Measurements from ENCODE around the gene SPARC.
A peak's percentile ranks its signal among the peaks of the same experiment; 100 is the strongest.
"Not testable (repeated sequence)": the region's sequence is repeated elsewhere in the genome, so short reads cannot be mapped to it uniquely, and the experiment has no call there.

SPARC gene

GRCh38 chr5:151686674-151687407 lies at the start of gene SPARC:
SPARC (minus strand) TSS chr5:151686915; CDS start chr5:151676188, 10,727 bp downstream.
- peak; percentile 85 for DNase-seq (ENCODE audit: low spot score)

GRCh38 chr5:151735646-151736045 lies 48.9 kb upstream of the SPARC start:
- DNase-seq (ENCODE audit: low spot score) = no peak

GRCh38 chr5:151734064-151734408 lies 47.3 kb upstream of the SPARC start:
- DNase-seq (ENCODE audit: low spot score) = no peak

- DNase-seq (ENCODE audit: low spot score) = peak; percentile 53
Observed at GRCh38 chr5:151733358-151734063, 46.8 kb upstream of the SPARC start.

GRCh38 chr5:151730381-151730780 lies 43.7 kb upstream of the SPARC start:
- DNase-seq (ENCODE audit: low spot score) = no peak

- not testable (repeated sequence) for DNase-seq (ENCODE audit: low spot score)
Observed at GRCh38 chr5:151729597-151729996, 42.9 kb upstream of the SPARC start.

GRCh38 chr5:151724360-151724759 lies 37.6 kb upstream of the SPARC start:
- DNase-seq (ENCODE audit: low spot score) = no peak

- DNase-seq (ENCODE audit: low spot score) = no peak
Observed at GRCh38 chr5:151722546-151722945, 35.8 kb upstream of the SPARC start.

GRCh38 chr5:151721812-151722391 lies 35.2 kb upstream of the SPARC start:
- no peak for DNase-seq (ENCODE audit: low spot score)

GRCh38 chr5:151721087-151721646 lies 34.5 kb upstream of the SPARC start:
- DNase-seq (ENCODE audit: low spot score) = no peak

- DNase-seq (ENCODE audit: low spot score) = no peak
Observed at GRCh38 chr5:151720215-151720614, 33.5 kb upstream of the SPARC start.

GRCh38 chr5:151719228-151720000 lies 32.7 kb upstream of the SPARC start:
- no peak for DNase-seq (ENCODE audit: low spot score)

- peak; percentile 79 for DNase-seq (ENCODE audit: low spot score)
Observed at GRCh38 chr5:151718646-151719045, 31.9 kb upstream of the SPARC start.

GRCh38 chr5:151718153-151718552 lies 31.4 kb upstream of the SPARC start:
- peak; percentile 54 for DNase-seq (ENCODE audit: low spot score)

- no peak for DNase-seq (ENCODE audit: low spot score)
Observed at GRCh38 chr5:151717416-151717815, 30.7 kb upstream of the SPARC start.

GRCh38 chr5:151709109-151709735 lies 22.5 kb upstream of the SPARC start:
- no peak for DNase-seq (ENCODE audit: low spot score)

- DNase-seq (ENCODE audit: low spot score) = no peak
Observed at GRCh38 chr5:151708126-151708525, 21.4 kb upstream of the SPARC start.

- DNase-seq (ENCODE audit: low spot score) = no peak
Observed at GRCh38 chr5:151707567-151707966, 20.9 kb upstream of the SPARC start.

- no peak for DNase-seq (ENCODE audit: low spot score)
Observed at GRCh38 chr5:151706906-151707305, 20.2 kb upstream of the SPARC start.

GRCh38 chr5:151703780-151704179 lies 17.1 kb upstream of the SPARC start:
- no peak for DNase-seq (ENCODE audit: low spot score)

- no peak for DNase-seq (ENCODE audit: low spot score)
Observed at GRCh38 chr5:151703227-151703626, 16.5 kb upstream of the SPARC start.

- DNase-seq (ENCODE audit: low spot score) = no peak
Observed at GRCh38 chr5:151700820-151701219, 14.1 kb upstream of the SPARC start.

All from AG20443 (cell line).